HG03095 (cell line): Measurements from ENCODE around the gene ZNRF3.
"Not testable (repeated sequence)": the region's sequence is repeated elsewhere in the genome, so short reads cannot be mapped to it uniquely, and the experiment has no call there.

Experiments used
- ATAC-seq: cut with Tn5 transposase; IDR thresholded peaks from one replicate; pipeline ENCODE4 v1.9.1; 2021; ENCODE audit warnings: moderate library complexity; ENCODE audit not compliant: unreplicated experiment

Gene ZNRF3

GRCh38 chr22:29003552-29003951, 120.2 kb downstream of the ZNRF3 start:
- no peak for ATAC-seq

GRCh38 chr22:29003975-29004646, 120.7 kb downstream of the ZNRF3 start:
- no peak for ATAC-seq

GRCh38 chr22:29004647-29005371, 121.4 kb downstream of the ZNRF3 start:
- ATAC-seq, result no peak

- ATAC-seq, result not testable (repeated sequence)
These were observed 122.4 kb downstream of the ZNRF3 start for GRCh38 chr22:29005754-29006153.

GRCh38 chr22:29006346-29006745, 123.0 kb downstream of the ZNRF3 start:
- no peak for ATAC-seq

DNA sequence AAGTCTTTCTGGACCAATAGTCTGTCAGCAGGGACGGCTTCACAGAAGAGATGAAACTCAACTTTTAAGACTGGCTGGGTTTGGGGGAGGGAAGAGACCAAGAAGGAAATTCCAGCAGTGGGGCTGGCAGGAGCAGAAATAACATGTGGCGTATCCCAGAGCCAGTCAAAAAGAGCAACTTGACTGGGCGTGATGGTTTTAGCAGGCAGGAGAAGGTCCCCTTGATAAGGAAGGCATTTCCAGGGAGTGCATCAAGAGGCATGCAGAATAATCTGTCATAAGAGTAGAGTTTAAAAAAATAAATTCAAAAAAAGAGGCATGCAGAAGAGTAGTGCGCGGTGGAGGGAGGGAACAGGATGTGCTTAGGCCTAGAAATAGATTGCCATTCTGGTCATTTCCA, 125.8 kb downstream of the ZNRF3 start:
- ATAC-seq, result no peak

- no peak for ATAC-seq
These were observed 128.1 kb downstream of the ZNRF3 start for GRCh38 chr22:29011240-29012100.

DNA sequence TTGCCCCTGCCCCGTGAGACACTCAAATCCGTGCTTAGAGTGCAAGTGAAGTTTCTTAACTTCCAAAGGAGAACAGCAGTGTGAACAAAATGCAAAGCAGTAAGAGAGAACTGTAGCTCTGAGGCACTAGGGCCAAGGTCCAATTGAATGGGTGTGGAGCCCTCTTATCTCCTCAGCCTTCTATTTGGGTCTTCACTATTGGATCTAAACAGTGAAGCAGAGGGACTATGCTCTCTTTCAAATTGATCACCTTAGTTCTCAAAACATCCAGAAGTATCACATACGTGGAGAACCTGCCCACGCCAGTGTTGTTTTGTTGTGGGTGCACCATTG, 128.7 kb downstream of the ZNRF3 start:
- ATAC-seq, result no peak

DNA sequence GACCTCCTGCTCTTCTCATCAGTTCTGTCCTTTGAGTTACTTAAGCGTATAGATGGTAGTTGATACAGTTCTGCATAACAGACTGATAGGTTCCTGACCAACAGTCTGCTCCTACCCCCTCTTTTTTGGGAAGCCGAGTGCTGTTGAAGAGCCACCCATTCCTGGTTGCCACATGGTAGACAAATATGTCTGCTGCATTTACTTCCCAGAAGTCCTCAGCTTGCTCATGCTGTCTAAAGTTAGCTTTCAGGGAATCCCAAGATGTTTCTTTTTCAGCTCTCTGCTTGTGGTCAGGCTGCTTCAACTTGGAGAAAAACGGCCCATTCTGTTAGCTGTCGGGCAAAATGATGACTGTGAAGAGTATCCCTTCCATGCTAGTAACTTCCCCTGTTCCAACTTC, 129.6 kb downstream of the ZNRF3 start:
- no peak for ATAC-seq

DNA sequence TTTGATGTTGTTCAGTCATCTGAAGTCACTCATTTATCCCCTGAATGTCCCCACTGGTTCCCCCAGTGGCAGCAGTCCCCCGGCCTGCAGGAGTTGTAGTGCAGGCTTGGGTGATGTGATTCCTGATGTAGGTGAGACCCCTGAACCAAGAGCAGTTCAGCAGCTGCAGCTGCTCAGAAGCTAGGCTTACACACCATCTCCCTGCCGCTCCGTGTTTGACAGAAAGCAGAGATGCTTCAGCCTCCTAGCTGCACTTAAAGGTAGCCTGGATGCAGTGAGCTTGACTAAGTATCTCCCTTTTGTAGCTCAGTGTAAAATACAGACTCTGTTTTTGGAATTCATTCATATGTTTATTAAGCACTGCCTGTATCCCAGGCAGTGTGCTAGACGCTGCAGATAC, 130.9 kb downstream of the ZNRF3 start:
- ATAC-seq, result no peak

DNA sequence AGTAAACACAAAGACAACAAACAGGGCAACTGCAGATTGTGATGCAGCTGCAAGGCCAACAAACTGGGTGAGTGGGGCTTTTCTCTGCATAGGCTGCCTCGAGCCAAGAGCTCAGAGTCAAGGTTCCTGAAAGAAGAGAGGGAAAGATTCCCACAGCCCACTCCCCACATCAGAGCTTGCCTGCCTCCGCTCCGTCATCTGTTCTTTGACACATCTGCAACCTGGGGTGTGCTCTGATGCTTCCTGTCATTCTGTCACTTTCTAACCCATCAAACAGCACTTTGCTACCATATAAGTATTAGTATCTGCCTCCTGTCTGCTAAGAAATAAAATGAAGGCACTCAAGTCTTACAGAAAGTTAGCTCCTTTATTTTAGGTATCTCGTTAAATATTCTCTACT, 131.4 kb downstream of the ZNRF3 start:
- no peak for ATAC-seq

DNA sequence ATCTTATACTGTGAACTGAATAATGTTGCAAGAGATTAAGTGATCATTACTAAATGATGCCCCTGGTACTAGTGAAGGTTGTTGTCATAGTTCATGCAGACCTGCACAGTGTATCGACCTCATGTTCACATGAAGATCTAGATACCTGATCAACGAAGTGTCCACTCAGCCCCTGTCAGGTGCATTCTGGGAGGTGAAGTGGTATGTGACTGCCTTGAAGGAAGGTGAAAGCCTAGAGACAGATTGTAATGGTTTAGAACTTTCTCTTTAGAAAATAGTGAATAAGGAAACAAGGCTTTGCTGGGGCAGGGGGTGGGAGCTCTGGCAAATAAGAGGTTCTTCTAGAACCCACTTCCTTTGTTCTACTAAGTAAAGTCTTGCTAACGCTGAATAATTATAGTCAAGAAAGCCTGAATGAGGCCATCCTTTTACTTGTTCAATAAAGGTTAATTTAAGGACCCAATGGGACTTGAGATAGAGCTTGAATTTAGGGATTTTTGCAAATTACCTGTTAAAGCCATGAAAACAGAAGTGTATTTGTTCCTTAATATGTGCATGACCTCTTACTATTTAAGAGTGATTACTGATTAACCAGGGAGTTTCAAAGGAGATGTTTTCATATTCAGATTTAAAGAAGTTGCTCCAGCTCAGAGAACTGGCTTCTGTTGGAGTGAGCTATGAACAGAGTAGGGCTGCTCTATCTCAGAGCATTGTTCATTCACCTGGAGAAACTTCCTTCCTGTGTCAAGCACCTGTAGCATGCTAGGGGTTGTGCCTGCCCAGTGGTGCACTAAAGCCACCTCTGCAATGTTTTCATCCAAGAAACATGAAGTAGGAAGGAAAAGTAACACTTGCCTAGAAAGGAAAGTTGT, 132.9 kb downstream of the ZNRF3 start:
- no peak for ATAC-seq

GRCh38 chr22:29018293-29019189, 135.2 kb downstream of the ZNRF3 start:
- ATAC-seq, result no peak

- no peak for ATAC-seq
These were observed 138.9 kb downstream of the ZNRF3 start for GRCh38 chr22:29022101-29022817.

GRCh38 chr22:29023172-29023796, 139.9 kb downstream of the ZNRF3 start:
- ATAC-seq, result no peak

DNA sequence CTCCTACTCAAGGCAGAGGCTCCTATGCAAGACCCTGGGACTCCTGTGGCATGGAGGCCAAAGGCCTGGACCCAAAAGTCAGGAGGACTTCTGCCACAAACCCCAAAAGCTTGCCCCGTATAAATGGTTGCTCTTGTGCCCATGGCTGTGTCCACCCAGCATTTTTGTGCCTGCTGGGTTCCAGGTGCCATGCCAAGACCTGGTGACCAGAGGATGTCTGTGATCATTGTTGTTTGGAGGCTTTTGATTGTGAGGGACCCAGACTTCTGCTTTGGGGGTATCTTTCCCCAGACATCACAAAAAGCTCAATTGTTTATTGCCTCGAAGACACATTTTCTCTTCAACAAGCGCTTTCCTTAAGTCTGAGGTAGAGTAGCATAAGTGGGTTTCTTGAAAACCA, 143.2 kb downstream of the ZNRF3 start:
- no peak for ATAC-seq

DNA sequence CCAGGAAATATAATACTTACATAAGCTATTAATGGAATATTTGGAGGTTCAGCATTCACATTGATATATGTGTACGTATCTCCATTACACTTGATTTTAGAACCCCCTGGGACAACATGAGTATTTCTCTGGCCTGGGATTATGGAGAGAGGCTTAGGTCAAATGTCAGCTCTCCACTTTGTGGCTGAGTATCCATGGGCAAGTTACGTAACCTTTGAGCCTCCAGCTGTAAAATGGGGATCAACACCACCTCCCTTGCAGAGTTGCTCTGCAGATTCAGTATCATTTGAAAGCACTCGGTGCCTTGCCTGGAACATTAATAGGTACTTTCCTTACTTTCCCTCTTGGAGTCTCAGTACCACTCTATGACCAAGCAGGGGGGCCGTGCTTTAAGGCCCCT, 145.1 kb downstream of the ZNRF3 start:
- ATAC-seq, result no peak

DNA sequence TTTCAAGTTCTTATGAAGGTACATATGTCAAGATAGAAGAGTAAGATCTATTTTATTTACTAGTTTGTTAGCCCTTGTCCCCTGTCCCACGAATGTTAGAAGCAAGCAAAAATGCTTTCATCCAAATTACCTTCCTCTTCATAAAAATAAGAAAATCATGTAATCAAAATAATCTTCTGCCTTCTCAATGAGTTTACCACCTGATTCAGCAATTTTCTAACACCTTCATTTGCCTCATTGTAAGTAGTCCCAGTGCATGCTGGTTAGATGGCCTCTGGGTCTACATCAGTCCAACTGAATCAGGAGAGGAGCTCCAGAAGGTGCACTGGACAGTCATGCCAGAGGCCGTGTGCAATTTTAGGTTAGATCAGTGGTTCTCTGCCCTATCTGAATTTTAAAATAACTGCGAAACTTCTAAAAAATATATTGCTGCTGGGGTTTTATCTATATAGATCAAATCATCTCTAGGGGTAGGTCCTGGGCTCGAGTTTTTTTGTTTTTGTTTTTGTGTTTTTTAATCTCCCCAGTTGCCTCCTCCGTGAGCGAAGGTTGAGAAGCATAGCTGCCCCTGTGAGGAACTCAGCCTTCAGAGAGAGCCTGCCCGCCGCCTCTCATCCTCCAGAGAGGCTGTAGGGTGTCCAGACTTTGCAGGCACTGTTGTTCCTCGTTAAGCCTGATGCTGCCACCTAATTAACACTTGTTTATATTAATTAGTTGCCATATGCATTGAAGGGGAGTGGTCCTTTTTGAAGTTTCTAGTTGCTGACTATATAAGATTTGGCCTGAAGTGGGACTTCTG, 146.0 kb downstream of the ZNRF3 start:
- no peak for ATAC-seq
